Measurements from ENCODE around the gene CDC42EP1.

Gene CDC42EP1

DNA sequence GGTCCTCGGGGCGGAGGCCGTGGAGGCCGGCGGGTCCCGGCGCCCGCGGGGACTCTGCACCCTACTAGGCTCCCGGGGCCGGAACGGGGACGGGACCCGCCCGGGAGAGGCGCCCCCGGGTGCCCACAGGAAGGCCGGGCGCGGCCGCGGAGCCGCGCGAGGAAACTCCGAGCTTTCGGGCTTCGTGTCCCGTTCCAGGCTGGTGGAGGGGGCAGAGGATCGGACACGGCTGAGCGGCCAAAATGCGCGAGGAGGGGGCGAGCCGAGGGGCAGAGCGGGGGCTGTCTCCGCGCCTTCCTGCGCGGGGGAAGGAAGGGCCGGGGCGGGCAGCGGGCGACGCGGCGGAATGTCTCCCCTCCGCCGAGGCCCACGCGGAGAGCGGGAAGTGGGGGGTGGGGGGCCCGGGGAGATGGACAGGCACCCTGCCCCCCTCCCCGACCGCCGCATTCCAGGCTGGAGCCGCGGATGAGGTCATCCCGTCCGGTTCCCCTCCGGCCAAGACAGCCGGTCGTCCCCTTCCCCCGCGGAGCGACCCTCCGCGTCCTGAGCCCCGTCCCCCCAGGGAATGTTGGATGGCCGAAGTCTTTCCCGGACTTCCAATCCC, 430 bp downstream of the CDC42EP1 start:
- peak; percentile 40 for DNase-seq (ENCODE audit: low spot score)

- DNase-seq (ENCODE audit: low spot score): peak; percentile 90
Measured at GRCh38 chr22:37561212-37562048, 1.1 kb downstream of the CDC42EP1 start.

- DNase-seq (ENCODE audit: low spot score): peak; percentile 35
Measured at GRCh38 chr22:37562049-37562875, 2.0 kb downstream of the CDC42EP1 start.

- peak; percentile 98 for DNase-seq (ENCODE audit: low spot score)
Measured at GRCh38 chr22:37563153-37564081, 3.1 kb downstream of the CDC42EP1 start.

DNA sequence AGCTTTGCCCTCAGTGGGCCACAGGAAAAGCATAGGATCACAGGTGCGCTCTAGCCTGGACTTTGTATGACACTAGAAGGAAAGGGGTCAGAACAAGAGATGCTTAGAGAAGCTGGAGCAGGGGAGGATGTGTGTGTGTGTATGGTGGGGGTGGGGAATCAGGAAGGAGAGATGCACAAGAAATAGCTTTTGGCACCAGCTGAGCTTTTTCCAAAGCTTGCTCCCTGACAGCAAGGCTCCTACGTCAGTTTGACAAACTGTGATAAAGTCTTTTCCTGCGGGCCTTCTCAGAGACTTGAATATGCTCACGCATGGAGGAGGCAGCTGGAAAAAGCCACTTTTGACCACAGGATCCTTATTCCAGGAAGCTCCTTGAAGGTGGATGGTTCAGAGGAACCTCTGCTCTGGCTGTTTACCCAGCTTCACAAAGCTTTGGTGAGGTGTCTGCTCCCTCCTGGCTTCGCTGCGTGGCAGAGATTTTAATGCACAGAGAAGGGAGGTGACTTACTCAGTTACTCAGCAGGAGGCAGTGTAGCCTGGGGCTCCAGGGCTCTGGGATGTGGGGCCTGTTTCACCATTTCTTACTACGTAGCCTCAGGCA, 3.9 kb downstream of the CDC42EP1 start:
- DNase-seq (ENCODE audit: low spot score): peak; percentile 67

DNA sequence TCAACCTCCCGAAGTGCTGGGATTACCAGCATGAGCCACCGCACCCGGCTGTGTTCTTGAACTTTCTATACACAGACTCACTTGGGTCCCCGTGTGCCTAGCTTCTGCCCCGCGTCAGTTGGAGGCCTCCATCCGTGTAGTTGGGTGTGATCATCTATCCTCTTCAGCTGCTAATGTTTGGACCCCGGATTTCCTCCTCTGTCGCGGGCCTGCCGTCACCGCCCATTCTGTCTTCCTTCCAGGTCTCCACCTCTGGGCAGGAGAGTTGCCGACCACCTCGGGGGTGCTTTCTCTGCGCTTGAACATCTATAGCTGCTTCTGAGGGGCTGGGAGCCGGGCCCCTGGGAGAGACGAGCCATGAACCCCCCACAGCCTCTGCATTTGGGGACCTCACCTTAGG, 5.5 kb downstream of the CDC42EP1 start:
- DNase-seq (ENCODE audit: low spot score): peak; percentile 16

GRCh38 chr22:37566329-37566837, 6.1 kb downstream of the CDC42EP1 start:
- DNase-seq (ENCODE audit: low spot score): peak; percentile 63

DNA sequence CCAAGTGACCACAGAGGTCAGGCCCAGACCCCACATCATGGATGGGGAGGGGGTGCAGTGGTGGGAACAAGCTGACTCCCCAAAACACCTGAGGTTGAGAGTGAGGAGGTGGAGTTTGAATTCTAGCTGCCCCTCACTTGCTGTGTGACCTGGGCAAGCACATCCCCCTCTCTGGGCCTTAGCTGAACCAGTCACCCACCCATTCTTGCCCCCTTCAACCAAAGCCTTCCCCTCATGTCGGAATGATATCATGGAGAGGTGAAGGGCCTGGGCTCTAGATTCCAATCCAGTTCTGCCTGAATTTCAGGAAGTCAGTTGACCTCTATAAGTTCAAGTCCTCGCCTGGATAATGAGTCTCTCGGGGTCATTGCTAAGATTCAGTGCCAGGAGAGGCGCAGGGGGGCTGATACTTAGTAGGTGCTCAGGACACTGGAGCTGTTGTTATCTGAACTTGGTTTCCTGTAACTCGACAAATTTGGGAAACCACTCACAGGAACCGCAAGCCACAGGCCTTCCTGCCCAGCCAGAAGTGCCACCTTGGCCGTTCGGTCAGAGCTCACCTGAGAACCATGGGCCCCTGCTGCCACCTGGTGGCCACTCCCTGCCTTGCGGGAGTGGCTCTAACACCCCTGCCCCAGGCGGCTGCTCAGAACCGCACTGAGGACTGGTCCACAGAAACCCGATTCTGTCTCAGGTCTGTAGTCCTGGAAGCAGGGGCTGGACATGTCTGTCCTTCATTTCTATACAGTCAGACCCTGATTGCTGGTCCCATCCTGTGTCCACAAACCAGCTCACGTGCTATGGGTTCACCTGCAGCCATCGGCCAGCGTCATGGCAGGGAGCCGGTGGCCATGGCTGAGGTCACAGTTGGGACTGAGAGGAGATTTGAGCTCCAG, 6.9 kb downstream of the CDC42EP1 start:
- peak; percentile 74 for DNase-seq (ENCODE audit: low spot score)

DNA sequence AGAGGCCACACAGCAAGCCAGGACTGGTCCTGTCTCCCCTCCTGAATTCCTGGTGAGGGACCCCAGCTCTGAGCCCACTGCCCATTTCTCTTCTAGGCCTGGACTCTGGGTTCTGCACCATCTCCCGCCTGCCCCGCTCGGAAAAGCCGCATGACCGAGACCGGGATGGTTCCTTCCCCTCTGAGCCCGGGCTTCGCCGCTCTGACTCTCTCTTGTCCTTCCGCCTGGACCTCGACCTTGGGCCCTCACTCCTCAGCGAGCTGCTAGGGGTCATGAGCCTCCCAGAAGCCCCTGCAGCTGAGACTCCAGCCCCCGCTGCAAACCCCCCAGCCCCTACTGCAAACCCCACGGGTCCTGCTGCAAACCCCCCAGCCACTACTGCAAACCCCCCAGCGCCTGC, 7.7 kb downstream of the CDC42EP1 start:
- DNase-seq (ENCODE audit: low spot score): peak; percentile 11

DNA sequence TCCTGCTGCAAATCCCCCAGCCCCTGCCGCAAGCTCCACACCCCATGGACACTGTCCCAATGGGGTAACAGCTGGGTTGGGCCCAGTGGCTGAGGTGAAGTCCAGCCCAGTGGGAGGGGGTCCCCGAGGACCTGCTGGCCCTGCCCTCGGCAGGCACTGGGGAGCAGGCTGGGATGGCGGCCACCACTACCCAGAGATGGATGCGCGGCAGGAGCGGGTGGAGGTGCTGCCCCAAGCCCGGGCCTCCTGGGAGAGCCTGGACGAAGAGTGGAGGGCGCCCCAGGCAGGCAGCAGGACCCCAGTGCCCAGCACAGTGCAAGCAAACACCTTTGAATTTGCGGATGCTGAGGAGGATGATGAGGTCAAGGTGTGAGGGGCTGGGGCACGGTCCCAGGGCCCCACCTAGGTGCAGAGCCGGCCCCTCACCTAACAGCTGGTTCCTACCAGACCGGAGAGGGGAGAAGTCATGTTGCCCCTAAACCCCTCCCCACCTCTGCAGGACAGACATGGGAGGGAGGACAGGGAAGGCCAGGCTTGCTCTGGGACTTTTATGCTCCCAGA, 8.2 kb downstream of the CDC42EP1 start:
- DNase-seq (ENCODE audit: low spot score): no peak

DNA sequence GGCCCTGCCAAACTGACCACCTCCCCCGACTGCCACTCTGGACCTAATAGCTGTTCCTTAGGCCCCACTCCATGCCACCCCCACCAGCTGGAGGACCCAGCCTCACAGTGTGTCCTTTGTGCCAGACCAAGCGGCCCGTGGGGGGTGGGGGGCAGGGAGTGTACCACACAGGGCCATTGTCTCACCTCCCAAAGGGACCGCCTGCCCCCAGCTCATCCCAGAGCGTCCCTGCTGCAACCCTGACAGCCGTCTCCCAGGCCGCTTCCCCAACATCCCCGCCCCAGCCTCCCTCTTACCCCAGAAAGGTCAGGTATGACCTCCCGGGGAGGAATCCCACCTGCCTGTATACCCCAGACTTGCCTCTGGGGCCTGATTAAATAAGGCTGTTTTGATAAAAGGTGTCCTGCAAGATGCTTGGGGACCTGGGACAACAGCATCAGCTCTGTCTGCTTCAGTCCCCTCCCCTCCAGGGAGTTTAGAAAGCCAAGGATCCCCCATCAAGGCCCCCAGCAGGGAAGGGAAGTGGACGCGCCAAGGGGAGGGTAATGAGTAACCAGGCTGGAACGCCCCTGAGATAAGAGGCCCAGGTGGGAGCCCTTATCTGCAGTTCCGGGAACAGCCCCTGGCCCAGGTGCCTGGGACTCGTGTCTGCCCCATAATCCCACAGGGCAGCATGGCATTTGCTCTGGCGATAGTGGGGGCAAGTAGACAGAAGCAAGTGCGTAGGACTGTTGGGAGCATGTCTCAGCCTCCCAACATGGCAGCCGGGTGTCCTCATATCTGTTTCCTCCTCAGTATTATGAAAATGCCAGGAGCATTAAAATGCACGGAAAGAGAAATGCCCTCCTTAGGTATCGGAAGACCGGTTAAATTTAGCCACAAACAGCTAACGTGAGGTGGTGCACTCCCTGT, 9.0 kb downstream of the CDC42EP1 start:
- peak; percentile 94 for DNase-seq (ENCODE audit: low spot score)

DNA sequence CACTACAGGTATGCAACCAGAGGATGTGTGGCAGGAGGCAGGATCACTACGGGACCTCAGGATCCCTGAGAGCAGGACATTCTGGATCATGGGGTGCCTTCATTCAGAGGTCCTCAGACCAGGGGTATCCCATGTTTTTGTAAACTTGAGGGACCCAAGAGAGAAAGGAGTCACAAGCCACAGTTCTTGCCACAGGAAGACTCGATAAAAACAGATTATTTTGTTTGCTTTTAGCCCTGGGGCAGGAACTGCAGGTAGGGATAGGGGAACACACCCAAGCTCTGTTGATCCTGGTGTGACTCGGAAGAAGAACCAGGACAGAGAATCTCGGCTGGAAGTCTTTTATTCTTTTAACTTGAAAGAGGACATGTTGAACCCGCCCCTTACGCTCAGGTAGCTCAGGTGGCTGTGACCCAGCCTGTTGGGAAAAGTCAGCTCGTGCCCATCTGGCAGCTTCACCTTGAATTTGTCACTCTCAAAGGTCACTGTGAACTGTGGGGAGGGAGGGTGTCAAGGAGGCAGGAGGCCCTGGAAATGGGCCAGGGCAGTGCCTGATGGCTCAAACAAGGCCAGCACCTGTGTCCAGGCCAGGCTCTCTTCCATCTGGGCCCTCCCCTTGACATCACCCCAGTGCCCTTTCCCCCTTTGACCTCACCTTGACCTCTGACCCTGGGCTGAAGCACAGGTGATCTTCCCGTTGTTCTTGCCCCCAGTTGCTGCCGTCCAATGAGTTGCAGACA, 9.8 kb downstream of the CDC42EP1 start:
- peak; percentile 36 for DNase-seq (ENCODE audit: low spot score)

DNA sequence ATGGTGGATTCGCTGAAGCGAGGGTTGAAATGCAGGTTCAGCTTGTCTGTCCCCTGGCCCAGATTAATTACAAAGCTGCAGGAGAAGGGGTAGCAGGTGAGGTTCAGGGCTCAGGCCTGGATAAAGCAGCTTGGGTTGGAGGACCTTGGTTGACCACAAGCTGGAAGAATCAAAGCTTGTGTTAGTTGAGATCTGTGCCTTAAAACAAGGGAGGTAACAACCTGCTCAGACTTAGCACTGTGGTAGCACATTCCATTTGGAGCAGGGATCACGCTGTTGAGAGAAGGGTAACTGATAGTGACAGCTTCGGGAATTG, 10.3 kb downstream of the CDC42EP1 start:
- no peak for DNase-seq (ENCODE audit: low spot score)

GRCh38 chr22:37571258-37571991, 11.1 kb downstream of the CDC42EP1 start:
- DNase-seq (ENCODE audit: low spot score): peak; percentile 16

DNA sequence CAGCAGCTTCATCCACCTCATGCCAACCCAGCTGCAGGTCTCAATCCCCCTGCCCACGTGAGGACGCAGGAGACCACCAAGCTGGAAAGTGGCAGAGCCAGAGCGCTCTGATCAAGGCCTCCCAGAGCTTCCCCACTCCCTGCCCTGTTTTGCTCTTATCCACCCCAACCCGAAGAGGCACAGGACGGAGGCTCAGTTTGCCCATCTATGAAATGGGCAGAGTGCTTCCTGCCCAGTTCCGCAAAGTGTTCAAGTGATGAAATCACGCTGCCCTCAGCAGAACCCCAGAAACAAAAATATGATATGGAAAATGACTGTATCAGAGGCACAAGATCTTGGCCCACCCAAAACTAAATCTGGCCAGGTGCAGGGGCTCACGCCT, 11.7 kb downstream of the CDC42EP1 start:
- no peak for DNase-seq (ENCODE audit: low spot score)

DNA sequence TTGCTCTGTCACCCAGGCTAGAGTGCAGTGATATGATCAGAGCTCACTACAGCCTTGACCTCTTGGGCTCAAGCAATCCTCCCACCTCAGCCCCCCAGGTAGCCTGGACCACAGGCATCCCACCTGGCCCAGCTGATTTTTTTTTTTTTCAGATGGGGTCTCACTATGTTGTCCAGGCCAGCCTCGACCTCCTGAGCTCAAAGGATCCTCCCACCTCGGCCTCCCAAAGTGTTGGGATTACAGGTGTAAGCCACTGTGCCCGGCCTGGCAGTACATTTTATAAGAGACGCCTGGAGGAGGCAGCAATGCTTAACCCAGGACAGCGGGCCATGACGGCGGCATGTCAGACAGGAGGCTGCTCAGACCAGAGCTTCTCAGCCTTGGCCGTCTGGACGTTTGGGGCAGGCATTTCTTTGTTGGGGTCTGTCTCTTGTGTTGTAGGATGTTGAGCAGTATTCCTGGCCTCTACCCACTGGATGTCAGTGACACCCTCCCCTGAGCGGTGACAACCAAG, 15.3 kb downstream of the CDC42EP1 start:
- DNase-seq (ENCODE audit: low spot score): no peak

DNA sequence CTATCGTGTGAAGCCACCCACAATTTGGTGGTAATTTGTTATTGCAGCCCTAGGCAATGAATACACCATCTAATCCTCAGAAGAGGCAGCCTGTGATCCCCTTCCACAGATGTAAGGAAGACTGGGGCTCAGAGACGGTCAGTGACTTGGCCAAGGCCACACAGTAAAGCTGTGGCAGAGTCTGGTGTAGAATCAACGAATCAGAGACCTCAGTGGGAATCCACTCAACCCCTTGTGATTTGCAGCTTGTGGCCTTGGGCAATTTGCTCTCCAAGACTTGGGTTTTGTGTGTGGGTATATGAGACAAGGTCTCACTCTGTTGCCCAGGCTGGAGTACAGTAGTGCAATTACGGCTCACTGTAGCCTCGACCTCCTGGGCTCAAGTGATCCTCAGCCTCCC, 17.7 kb downstream of the CDC42EP1 start:
- DNase-seq (ENCODE audit: low spot score): no peak

Data from globus pallidus (tissue), 1 donor.